H1 (cell line): ENCODE results near the gene CACNA1B.

Experiments used
- CTCF ChIP-seq, 3 experiments: IDR thresholded peaks; 1 replicate in 2 of 3; 2 replicates in 1 of 3; pipeline versions ENCODE4 v1.5.1 to v1.6.1; 2011; ENCODE audit warnings: low read length in 3 of 3, mild to moderate bottlenecking in 3 of 3, inconsistent platforms in 2 of 3, low read depth in 1 of 3, moderate library complexity in 1 of 3; ENCODE audit not compliant: insufficient read depth in 1 of 3; ENCODE audit errors: control extremely low read depth in 1 of 3
- EP300 ChIP-seq, 2 experiments: IDR thresholded peaks; 1 replicate in 1 of 2; 2 replicates in 1 of 2; pipeline ENCODE4 v1.6.1; 2011 to 2012; ENCODE audit warnings: low read depth in 2 of 2, low read length in 2 of 2, mild to moderate bottlenecking in 2 of 2, borderline replicate concordance in 1 of 2, inconsistent platforms in 1 of 2, moderate library complexity in 1 of 2
- KDM1A ChIP-seq: fragments of 200-600, 300-600 bp; sonication (generic); IDR thresholded peaks from 2 replicates; pipeline ENCODE4 v1.7.1; 2016; ENCODE audit warnings: mild to moderate bottlenecking, low read length, borderline replicate concordance
- RNF2 ChIP-seq: fragments of 200-900, 300-1000 bp; sonication (generic); IDR thresholded peaks from 2 replicates; pipeline ENCODE4 v1.7.1; 2016; ENCODE audit warnings: borderline replicate concordance, low read depth, mild to moderate bottlenecking, antibody characterized with exemption, low read length; ENCODE audit not compliant: poor library complexity, severe bottlenecking; ENCODE audit errors: missing control alignments
- SUZ12 ChIP-seq: fragments of 200-600 bp; sonication (generic); IDR thresholded peaks from 2 replicates; pipeline ENCODE4 v1.6.1; 2012; ENCODE audit warnings: mild to moderate bottlenecking, inconsistent platforms, low read length, moderate library complexity, mixed read lengths
- YY1 ChIP-seq: IDR thresholded peaks from 2 replicates; pipeline ENCODE4 v1.6.1; 2011; ENCODE audit warnings: low read depth, mild to moderate bottlenecking, low read length

DNA sequence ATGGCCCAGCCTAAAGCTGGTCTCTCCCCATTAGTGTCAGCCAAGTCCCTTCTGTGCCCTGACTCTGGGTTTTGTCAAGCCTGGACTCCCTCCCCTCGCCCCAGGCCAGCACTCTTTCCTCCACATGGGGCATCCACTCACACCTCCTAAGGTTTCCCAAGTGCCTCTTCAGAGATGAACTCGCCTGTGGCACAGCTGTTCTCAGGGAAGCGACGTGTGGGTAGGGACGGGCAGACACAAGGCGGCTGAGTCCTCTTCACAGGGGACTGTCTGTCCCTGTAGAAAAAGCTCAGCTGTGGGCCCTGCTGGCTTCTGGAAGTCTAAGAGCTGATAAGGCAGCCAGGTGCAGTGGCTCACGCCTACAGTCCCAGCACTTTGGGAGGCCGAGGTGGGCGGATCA is 78.5 kb downstream of the CACNA1B start:
- TF ChIP-seq KDM1A (no peak), EP300 (IDR thresholded peaks at IDR 0.05; ENCODE audit: borderline replicate concordance in 1 of 2, low read depth in 2 of 2, low read length in 2 of 2) (no peak), SUZ12 (no peak), YY1 (no peak), CTCF (IDR thresholded peaks at IDR 0.05; ENCODE audit: control extremely low read depth in 1 of 3, insufficient read depth in 1 of 3, low read depth in 1 of 3, low read length in 3 of 3) (no peak), RNF2 (no peak)
